HEK293 (cell line): ENCODE results near the gene UBA6.

Source experiments
- CTCF ChIA-PET: fragments of 350-600 bp; formaldehyde crosslinking; extraction: SDS; loops from one replicate; lab custom pipeline; 2021; ENCODE audit warnings: antibody characterized with exemption; lab: Yijun Ruan, JAX
- POLR2A ChIA-PET: fragments of 300-600 bp; formaldehyde crosslinking; extraction: SDS; loops from one replicate; lab custom pipeline; 2020; ENCODE audit warnings: antibody characterized with exemption, inconsistent platforms; lab: Yijun Ruan, JAX
- H3K27ac ChIP-seq: fragments of 200-500 bp; sonication (Bioruptor generic); 2 replicates; pipeline ENCODE4 v1.5.1; 2014; ENCODE audit warnings: low read depth, low read length, control low read depth, inconsistent platforms; ENCODE audit errors: extremely low read depth
- H3K36me3 ChIP-seq, 2 experiments: fragments of 200-500 bp in 1 of 2; sonication (Bioruptor generic) in 1 of 2; 1 replicate in 1 of 2; 2 replicates in 1 of 2; pipeline ENCODE4 v1.5.1; 2014 to 2017; ENCODE audit warnings: inconsistent platforms in 2 of 2, low read length in 2 of 2; ENCODE audit not compliant: control insufficient read depth in 2 of 2, insufficient read depth in 1 of 2
- H3K4me1 ChIP-seq: fragments of 200-500 bp; sonication (Bioruptor generic); 2 replicates; pipeline ENCODE4 v1.5.1; 2014; ENCODE audit warnings: mild to moderate bottlenecking, low read length, inconsistent platforms; ENCODE audit not compliant: control insufficient read depth, insufficient read depth
- H3K4me3 ChIP-seq: 2 replicates; pipeline ENCODE4 v1.5.1; 2011; ENCODE audit warnings: low read depth, mild to moderate bottlenecking, control low read depth, low read length, moderate library complexity
- H3K9me3 ChIP-seq: fragments of 200-500 bp; sonication (Bioruptor generic); 2 replicates; pipeline ENCODE4 v1.5.1; 2014; ENCODE audit warnings: low read depth, low read length, inconsistent platforms; ENCODE audit not compliant: control insufficient read depth, insufficient read depth
- ATF2 ChIP-seq: fragments of 450-650 bp; formaldehyde crosslinking; IDR thresholded peaks from 2 replicates; pipeline ENCODE4 v1.5.1; 2016; ENCODE audit warnings: missing biosample characterization, missing genetic modification characterization, low read depth
- EGR2 ChIP-seq: fragments of 450-650 bp; formaldehyde crosslinking; IDR thresholded peaks from 2 replicates; pipeline ENCODE4 v1.5.1; 2016; ENCODE audit warnings: low read depth, missing biosample characterization, missing genetic modification characterization
- GLI4 ChIP-seq: fragments of 450-650 bp; formaldehyde crosslinking; IDR thresholded peaks from 2 replicates; pipeline ENCODE4 v1.5.1; 2016; ENCODE audit warnings: missing biosample characterization, missing genetic modification characterization
- IKZF3 ChIP-seq: fragments of 450-650 bp; IDR thresholded peaks from 2 replicates; pipeline ENCODE4 v1.5.0; 2018; ENCODE audit warnings: missing biosample characterization, mild to moderate bottlenecking, missing genetic modification characterization, moderate library complexity
- KLF9 ChIP-seq: fragments of 450-650 bp; formaldehyde crosslinking; IDR thresholded peaks from 2 replicates; pipeline ENCODE4 v1.5.1; 2016; ENCODE audit warnings: missing biosample characterization, missing genetic modification characterization, low read depth
- OSR2 ChIP-seq: fragments of 450-650 bp; formaldehyde crosslinking; IDR thresholded peaks from 2 replicates; pipeline ENCODE4 v1.5.1; 2016; ENCODE audit warnings: missing biosample characterization, missing genetic modification characterization
- OVOL3 ChIP-seq: fragments of 450-650 bp; formaldehyde crosslinking; IDR thresholded peaks from 2 replicates; pipeline ENCODE4 v1.5.1; 2016; ENCODE audit warnings: missing biosample characterization, missing genetic modification characterization
- PRDM2 ChIP-seq: fragments of 450-650 bp; formaldehyde crosslinking; IDR thresholded peaks from 2 replicates; pipeline ENCODE4 v1.5.1; 2016; ENCODE audit warnings: missing biosample characterization, missing genetic modification characterization, borderline replicate concordance
- PRDM6 ChIP-seq: fragments of 450-650 bp; formaldehyde crosslinking; IDR thresholded peaks from 2 replicates; pipeline ENCODE4 v1.5.1; 2017; ENCODE audit warnings: missing biosample characterization, missing genetic modification characterization
- SP7 ChIP-seq: fragments of 450-650 bp; formaldehyde crosslinking; IDR thresholded peaks from 2 replicates; pipeline ENCODE4 v1.5.1; 2016; ENCODE audit warnings: missing biosample characterization, missing genetic modification characterization
- ZBTB17 ChIP-seq: fragments of 450-650 bp; formaldehyde crosslinking; IDR thresholded peaks from 2 replicates; pipeline ENCODE4 v1.5.1; 2016; ENCODE audit warnings: missing biosample characterization, missing genetic modification characterization
- ZNF121 ChIP-seq: fragments of 450-650 bp; formaldehyde crosslinking; IDR thresholded peaks from 2 replicates; pipeline ENCODE4 v1.5.1; 2016; ENCODE audit warnings: missing biosample characterization, missing genetic modification characterization
- ZNF18 ChIP-seq: fragments of 450-650 bp; formaldehyde crosslinking; IDR thresholded peaks from 2 replicates; pipeline ENCODE4 v1.5.1; 2016; ENCODE audit warnings: missing biosample characterization, missing genetic modification characterization
- ZNF2 ChIP-seq: fragments of 450-650 bp; formaldehyde crosslinking; IDR thresholded peaks from 2 replicates; pipeline ENCODE4 v1.5.1; 2016; ENCODE audit warnings: missing biosample characterization, missing genetic modification characterization
- ZNF24 ChIP-seq: fragments of 450-650 bp; formaldehyde crosslinking; IDR thresholded peaks from 2 replicates; pipeline ENCODE4 v1.5.1; 2016; ENCODE audit warnings: missing biosample characterization, missing genetic modification characterization
- ZNF266 ChIP-seq: fragments of 450-650 bp; formaldehyde crosslinking; IDR thresholded peaks from 2 replicates; pipeline ENCODE4 v1.5.1; 2016; ENCODE audit warnings: missing biosample characterization, missing genetic modification characterization, low read depth
- ZNF335 ChIP-seq: fragments of 450-650 bp; formaldehyde crosslinking; conservative IDR thresholded peaks from 2 replicates; pipeline ENCODE4 v1.5.1; 2016; ENCODE audit warnings: missing biosample characterization, missing genetic modification characterization
- ZNF366 ChIP-seq: fragments of 450-650 bp; formaldehyde crosslinking; conservative IDR thresholded peaks from 2 replicates; pipeline ENCODE4 v1.5.1; 2016; ENCODE audit warnings: missing biosample characterization, missing genetic modification characterization
- ZNF416 ChIP-seq: fragments of 450-650 bp; formaldehyde crosslinking; IDR thresholded peaks from 2 replicates; pipeline ENCODE4 v1.5.1; 2016; ENCODE audit warnings: missing biosample characterization, missing genetic modification characterization
- ZNF544 ChIP-seq: fragments of 450-650 bp; formaldehyde crosslinking; IDR thresholded peaks from 2 replicates; pipeline ENCODE4 v1.5.0; 2017; ENCODE audit warnings: missing biosample characterization, missing genetic modification characterization
- ZNF660 ChIP-seq: fragments of 450-650 bp; IDR thresholded peaks from 2 replicates; pipeline ENCODE4 v1.5.1; 2018; ENCODE audit warnings: missing biosample characterization, mild to moderate bottlenecking, missing genetic modification characterization
- ZNF664 ChIP-seq: fragments of 450-650 bp; formaldehyde crosslinking; IDR thresholded peaks from 2 replicates; pipeline ENCODE4 v1.5.1; 2016; ENCODE audit warnings: missing biosample characterization, missing genetic modification characterization
- ZNF792 ChIP-seq: fragments of 450-650 bp; formaldehyde crosslinking; IDR thresholded peaks from 2 replicates; pipeline ENCODE4 v1.5.1; 2016; ENCODE audit warnings: missing biosample characterization, missing genetic modification characterization

Gene UBA6

GRCh38 chr4:67576059-67576466 lies 124.9 kb downstream of the UBA6 start (continued):
- no peak for TF ChIP-seq ATF2 (tag by site-specific recombination)
- no peak for TF ChIP-seq ZNF792 (tag by site-specific recombination)
- no peak for TF ChIP-seq ZBTB17 (tag by site-specific recombination)
- TF ChIP-seq OVOL3 = no peak
- no peak for TF ChIP-seq ZNF121 (tag by site-specific recombination)
- TF ChIP-seq ZNF2 (tag by site-specific recombination) = no peak
- no peak for TF ChIP-seq ZNF416 (tag by site-specific recombination)
- no peak for TF ChIP-seq ZNF660 (tag by site-specific recombination)
- no peak for TF ChIP-seq ZNF266 (tag by site-specific recombination)

- TF ChIP-seq ZNF366 (tag by site-specific recombination) (peak; percentile 63; the same call in 1 of the 2 replicates), ZBTB17 (tag by site-specific recombination) (peak; percentile 29; the same call in 1 of the 2 replicates), ZNF335 (tag by site-specific recombination) (0 out of 2 replicates have a peak, but pooled peaks have one; percentile 27), ZNF18 (tag by site-specific recombination) (no peak), PRDM6 (peak; percentile 78), IKZF3 (tag by site-specific recombination) (peak; percentile 53; the same call in 1 of the 2 replicates), EGR2 (tag by site-specific recombination) (no peak), SP7 (tag by site-specific recombination) (peak; percentile 79), ZNF664 (tag by site-specific recombination) (0 out of 2 replicates have a peak, but pooled peaks have one; percentile 10), OSR2 (tag by site-specific recombination) (peak; percentile 49; the same call in 1 of the 2 replicates)
- H3K27ac ChIP-seq = peak overlapping the region; percentile 27
- H3K36me3 ChIP-seq = no peaks in the 10 kb centered on the region
- H3K4me3 ChIP-seq = no peak overlapping the region
- ChIA-PET POLR2A (no interaction called here), CTCF (no interaction called here)
- no peaks in the 10 kb centered on the region for H3K9me3 ChIP-seq
- H3K4me1 ChIP-seq = no peaks in the 10 kb centered on the region
Observed at GRCh38 chr4:67575232-67576058, 125.5 kb downstream of the UBA6 start.

GRCh38 chr4:67573193-67573592 lies 127.8 kb downstream of the UBA6 start:
- ChIA-PET POLR2A (no interaction called here), CTCF (interaction anchor here (0.7 kb wide), 1 partner anchor 308 kb away, joined by 3 read pairs; no protein-coding TSS in a partner anchor)
- Histone ChIP-seq H3K9me3 (no peaks in the 10 kb centered on the region), H3K27ac (no peak overlapping the region), H3K36me3 (no peaks in the 10 kb centered on the region), H3K4me1 (no peaks in the 10 kb centered on the region), H3K4me3 (no peak overlapping the region)
- TF ChIP-seq ZNF266 (tag by site-specific recombination) (no peak), ZNF24 (tag by site-specific recombination) (no peak), PRDM2 (tag by site-specific recombination) (no peak), KLF9 (tag by site-specific recombination) (no peak), GLI4 (tag by site-specific recombination) (no peak), ZNF544 (tag by site-specific recombination) (no peak)
